ENCODE data around the gene PRR5L.

Gene PRR5L

DNA sequence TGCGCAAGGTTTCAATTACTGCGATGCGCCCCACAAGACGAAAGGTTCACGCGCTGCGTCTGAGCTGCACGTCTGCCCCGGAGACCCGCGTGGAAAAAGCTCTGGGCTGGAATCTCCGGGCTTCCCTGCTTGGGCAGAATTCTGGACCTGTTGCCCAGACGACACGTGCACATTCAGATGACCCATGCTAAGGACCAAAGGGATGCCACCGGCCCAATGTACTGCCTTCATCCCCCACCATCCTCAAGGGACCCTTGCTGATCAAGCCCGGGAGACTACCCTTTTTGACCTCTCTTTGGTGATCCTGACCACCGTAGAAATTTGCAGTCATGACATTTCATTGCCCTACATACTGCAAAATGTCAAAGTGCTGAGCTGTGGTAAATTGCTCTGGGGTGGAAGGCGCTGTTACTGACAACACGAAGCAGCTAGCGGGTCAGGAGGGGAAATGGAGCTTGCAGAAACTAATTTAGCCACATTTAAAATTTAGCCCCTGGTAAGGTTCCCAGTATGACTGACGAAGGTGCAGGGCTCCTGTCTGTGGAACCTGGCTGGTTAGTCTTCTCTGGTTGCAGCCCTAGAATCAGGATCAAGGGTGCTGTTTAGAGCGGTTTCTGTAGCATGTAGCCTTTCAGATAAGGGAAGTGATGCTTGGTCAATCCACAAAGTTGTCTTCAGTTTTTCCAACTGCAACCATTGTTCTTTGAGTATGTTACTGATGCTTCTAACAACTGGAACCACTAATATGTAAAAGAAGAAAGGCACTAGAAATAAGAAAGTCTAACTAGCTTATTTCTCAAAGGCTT, 81.9 kb downstream of the PRR5L start:
- H3K27me3 ChIP-seq (ENCODE audit: control insufficient read depth, low read length): peaks cover 36% of the 10 kb centered on the region
- H3K9me2 ChIP-seq (replicated peaks; ENCODE audit: control insufficient read depth, low read length): no peaks in the 10 kb centered on the region
- H3K36me3 ChIP-seq (ENCODE audit: control insufficient read depth, low read length): no peaks in the 10 kb centered on the region
- no peaks in the 10 kb centered on the region; the same call in none of the 2 replicates for H3K9me3 ChIP-seq (ENCODE audit: control insufficient read depth, insufficient read depth, low read length)
- TF ChIP-seq EZH2phosphoT487 (IDR thresholded peaks at IDR 0.05; ENCODE audit: borderline replicate concordance, low read length) (no peak), CTCF (IDR thresholded peaks at IDR 0.05; ENCODE audit: low read depth, low read length, poor library complexity, severe bottlenecking) (no peak)
- H3F3A ChIP-seq (ENCODE audit: control insufficient read depth, insufficient read depth): no peaks in the 10 kb centered on the region
- H3K4me1 ChIP-seq (ENCODE audit: control insufficient read depth, low read length): no peaks in the 10 kb centered on the region
- H3K4me2 ChIP-seq (ENCODE audit: low read length): no peak overlapping the region
- no peak overlapping the region for H3K4me3 ChIP-seq (ENCODE audit: low read length)
- no peak overlapping the region for H3K27ac ChIP-seq (ENCODE audit: low read depth, low read length)
- no peaks in the 10 kb centered on the region for H3K79me2 ChIP-seq (ENCODE audit: control insufficient read depth, low read length)
- H4K20me1 ChIP-seq (ENCODE audit: control insufficient read depth, insufficient read depth, low read depth, low read length): no peaks in the 10 kb centered on the region

- H3K4me2 ChIP-seq (ENCODE audit: low read length): no peak overlapping the region
- no peak overlapping the region for H3K4me3 ChIP-seq (ENCODE audit: low read length)
- no peaks in the 10 kb centered on the region for H3F3A ChIP-seq (ENCODE audit: control insufficient read depth, insufficient read depth)
- TF ChIP-seq CTCF (IDR thresholded peaks at IDR 0.05; ENCODE audit: low read depth, low read length, poor library complexity, severe bottlenecking) (no peak), EZH2phosphoT487 (IDR thresholded peaks at IDR 0.05; ENCODE audit: borderline replicate concordance, low read length) (no peak)
- no peaks in the 10 kb centered on the region for H3K4me1 ChIP-seq (ENCODE audit: control insufficient read depth, low read length)
- H3K9me3 ChIP-seq (ENCODE audit: control insufficient read depth, insufficient read depth, low read length): no peaks in the 10 kb centered on the region; the same call in none of the 2 replicates
- no peaks in the 10 kb centered on the region for H3K79me2 ChIP-seq (ENCODE audit: control insufficient read depth, low read length)
- H4K20me1 ChIP-seq (ENCODE audit: control insufficient read depth, insufficient read depth, low read depth, low read length): no peaks in the 10 kb centered on the region
- H3K27me3 ChIP-seq (ENCODE audit: control insufficient read depth, low read length): peaks cover 36% of the 10 kb centered on the region
- no peaks in the 10 kb centered on the region for H3K9me2 ChIP-seq (replicated peaks; ENCODE audit: control insufficient read depth, low read length)
- H3K27ac ChIP-seq (ENCODE audit: low read depth, low read length): no peak overlapping the region
- no peaks in the 10 kb centered on the region for H3K36me3 ChIP-seq (ENCODE audit: control insufficient read depth, low read length)
Observed at GRCh38 chr11:36379653-36380052, 83.6 kb downstream of the PRR5L start.

GRCh38 chr11:36380296-36381014, 84.4 kb downstream of the PRR5L start:
- H3K9me2 ChIP-seq (replicated peaks; ENCODE audit: control insufficient read depth, low read length): no peaks in the 10 kb centered on the region
- H3K36me3 ChIP-seq (ENCODE audit: control insufficient read depth, low read length): no peaks in the 10 kb centered on the region
- peaks cover 39% of the 10 kb centered on the region for H3K27me3 ChIP-seq (ENCODE audit: control insufficient read depth, low read length)
- no peaks in the 10 kb centered on the region for H4K20me1 ChIP-seq (ENCODE audit: control insufficient read depth, insufficient read depth, low read depth, low read length)
- no peaks in the 10 kb centered on the region for H3F3A ChIP-seq (ENCODE audit: control insufficient read depth, insufficient read depth)
- no peak overlapping the region for H3K27ac ChIP-seq (ENCODE audit: low read depth, low read length)
- no peak overlapping the region for H3K4me3 ChIP-seq (ENCODE audit: low read length)
- H3K4me1 ChIP-seq (ENCODE audit: control insufficient read depth, low read length): no peaks in the 10 kb centered on the region
- TF ChIP-seq CTCF (IDR thresholded peaks at IDR 0.05; ENCODE audit: low read depth, low read length, poor library complexity, severe bottlenecking): no peak
- no peak for TF ChIP-seq EZH2phosphoT487 (IDR thresholded peaks at IDR 0.05; ENCODE audit: borderline replicate concordance, low read length)
- H3K79me2 ChIP-seq (ENCODE audit: control insufficient read depth, low read length): no peaks in the 10 kb centered on the region
- H3K4me2 ChIP-seq (ENCODE audit: low read length): no peak overlapping the region
- no peaks in the 10 kb centered on the region; the same call in none of the 2 replicates for H3K9me3 ChIP-seq (ENCODE audit: control insufficient read depth, insufficient read depth, low read length)
